ENCODE results near the gene MORN2.

DNA sequence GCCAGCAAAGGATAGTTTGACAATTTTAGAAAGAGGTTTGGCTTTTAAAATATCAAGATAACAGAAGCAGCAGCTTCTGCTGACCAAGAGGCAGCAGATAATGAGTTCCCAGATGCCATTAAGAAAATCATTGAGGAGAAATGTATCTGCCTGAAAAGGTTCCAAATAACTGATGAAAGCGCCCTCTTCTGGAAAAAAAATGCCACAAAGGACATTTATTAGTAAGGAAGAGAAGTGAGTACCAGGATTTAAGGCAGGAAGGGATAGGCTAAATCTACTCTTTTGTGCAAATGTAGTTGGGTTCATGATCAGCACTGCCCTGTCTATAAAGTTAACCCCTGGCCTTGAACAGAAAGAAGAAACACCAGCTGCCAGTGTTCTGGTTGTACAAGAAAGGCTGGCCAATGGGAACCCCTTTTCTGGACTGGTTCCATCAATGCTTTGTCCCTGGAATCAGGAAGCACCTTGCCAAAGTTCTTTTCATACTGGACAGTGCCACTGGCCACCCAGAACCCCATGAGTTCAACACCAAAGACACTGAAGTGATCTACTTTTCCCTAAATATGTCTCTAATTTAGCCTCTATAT is 40.7 kb upstream of the MORN2 start:
- TF ChIP-seq, protein P1, sequence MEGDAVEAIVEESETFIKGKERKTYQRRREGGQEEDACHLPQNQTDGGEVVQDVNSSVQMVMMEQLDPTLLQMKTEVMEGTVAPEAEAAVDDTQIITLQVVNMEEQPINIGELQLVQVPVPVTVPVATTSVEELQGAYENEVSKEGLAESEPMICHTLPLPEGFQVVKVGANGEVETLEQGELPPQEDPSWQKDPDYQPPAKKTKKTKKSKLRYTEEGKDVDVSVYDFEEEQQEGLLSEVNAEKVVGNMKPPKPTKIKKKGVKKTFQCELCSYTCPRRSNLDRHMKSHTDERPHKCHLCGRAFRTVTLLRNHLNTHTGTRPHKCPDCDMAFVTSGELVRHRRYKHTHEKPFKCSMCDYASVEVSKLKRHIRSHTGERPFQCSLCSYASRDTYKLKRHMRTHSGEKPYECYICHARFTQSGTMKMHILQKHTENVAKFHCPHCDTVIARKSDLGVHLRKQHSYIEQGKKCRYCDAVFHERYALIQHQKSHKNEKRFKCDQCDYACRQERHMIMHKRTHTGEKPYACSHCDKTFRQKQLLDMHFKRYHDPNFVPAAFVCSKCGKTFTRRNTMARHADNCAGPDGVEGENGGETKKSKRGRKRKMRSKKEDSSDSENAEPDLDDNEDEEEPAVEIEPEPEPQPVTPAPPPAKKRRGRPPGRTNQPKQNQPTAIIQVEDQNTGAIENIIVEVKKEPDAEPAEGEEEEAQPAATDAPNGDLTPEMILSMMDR (conservative IDR thresholded peaks at IDR 0.05; ENCODE audit: low read length): peak; percentile 68
- TF ChIP-seq EZH2phosphoT487 (IDR thresholded peaks at IDR 0.05; ENCODE audit: borderline replicate concordance): no peak

Data from Loucy (cell line).